ENCODE measurements around the gene MRC2.

DNA sequence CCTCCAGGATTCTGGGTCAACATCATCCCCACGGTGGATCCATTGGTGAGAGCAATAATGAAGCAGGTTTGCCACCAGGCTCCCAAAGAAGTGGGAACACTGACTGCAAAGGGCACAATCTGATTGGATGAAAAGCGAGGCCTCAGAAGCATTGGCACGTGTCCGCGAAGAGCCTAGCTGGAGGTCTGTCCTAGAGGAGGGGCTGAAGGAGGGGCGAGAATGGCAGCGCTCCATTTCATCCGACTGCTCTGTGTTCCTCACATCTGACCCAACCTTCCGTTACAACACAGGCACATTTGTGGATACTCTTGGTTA, 79.9 kb downstream of the MRC2 start:
- TF ChIP-seq, protein P1, sequence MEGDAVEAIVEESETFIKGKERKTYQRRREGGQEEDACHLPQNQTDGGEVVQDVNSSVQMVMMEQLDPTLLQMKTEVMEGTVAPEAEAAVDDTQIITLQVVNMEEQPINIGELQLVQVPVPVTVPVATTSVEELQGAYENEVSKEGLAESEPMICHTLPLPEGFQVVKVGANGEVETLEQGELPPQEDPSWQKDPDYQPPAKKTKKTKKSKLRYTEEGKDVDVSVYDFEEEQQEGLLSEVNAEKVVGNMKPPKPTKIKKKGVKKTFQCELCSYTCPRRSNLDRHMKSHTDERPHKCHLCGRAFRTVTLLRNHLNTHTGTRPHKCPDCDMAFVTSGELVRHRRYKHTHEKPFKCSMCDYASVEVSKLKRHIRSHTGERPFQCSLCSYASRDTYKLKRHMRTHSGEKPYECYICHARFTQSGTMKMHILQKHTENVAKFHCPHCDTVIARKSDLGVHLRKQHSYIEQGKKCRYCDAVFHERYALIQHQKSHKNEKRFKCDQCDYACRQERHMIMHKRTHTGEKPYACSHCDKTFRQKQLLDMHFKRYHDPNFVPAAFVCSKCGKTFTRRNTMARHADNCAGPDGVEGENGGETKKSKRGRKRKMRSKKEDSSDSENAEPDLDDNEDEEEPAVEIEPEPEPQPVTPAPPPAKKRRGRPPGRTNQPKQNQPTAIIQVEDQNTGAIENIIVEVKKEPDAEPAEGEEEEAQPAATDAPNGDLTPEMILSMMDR (IDR thresholded peaks at IDR 0.05) = no peak
- TF ChIP-seq POLR2A (IDR thresholded peaks at IDR 0.05) = no peak

All from prostate gland (tissue), 2 donors.